Endothelial cell of umbilical vein (primary cell): ENCODE measurements around the gene RUNX2. TPM values are rescaled to one million over a fixed set of nuclear protein-coding genes. Genes with fewer than 3 reads are reported as not detected.

ENCODE experiments used
- BruUV-seq: library from RNA; stranded (reverse); fragments of 400-500 nt; replicated peaks from 2 replicates; lab custom pipeline; 2021; lab: Mats Ljungman, UMichigan
- CTCF ChIA-PET: fragments of 300-600, 350-600 bp; sonication (Branson Sonifier 250); formaldehyde crosslinking; loops from one replicate; lab custom pipeline; 2021; ENCODE audit warnings: antibody characterized with exemption, inconsistent platforms; lab: Charles Lee
- POLR2A ChIA-PET: fragments of 300-600, 350-600 bp; sonication (Branson Sonifier 250); formaldehyde crosslinking; loops from one replicate; lab custom pipeline; 2021; ENCODE audit warnings: antibody characterized with exemption, inconsistent platforms; lab: Charles Lee
- DNase-seq: peaks from one replicate; pipeline ENCODE4 v3.0.0-alpha.2; 2011; ENCODE audit warnings: low read depth, low spot score
- FAIRE-seq: peaks from 2 replicates; lab custom pipeline; 2011; peaks lifted over from hg19 to GRCh38; lab: Jason Lieb, UNC
- H2AFZ ChIP-seq: 2 replicates; pipeline ENCODE4 v1.6.0; 2012; ENCODE audit warnings: low read depth, low read length, control low read depth, inconsistent platforms
- H3K27ac ChIP-seq: 2 replicates; pipeline ENCODE4 v1.5.1; 2011; ENCODE audit warnings: low read depth, mild to moderate bottlenecking, control low read depth, low read length, moderate library complexity; ENCODE audit not compliant: insufficient read depth
- H3K27me3 ChIP-seq, 2 experiments: 2 replicates each; pipeline versions ENCODE4 v1.6.0 to v1.6.1; 2011; ENCODE audit warnings: low read length in 2 of 2, mixed read lengths in 1 of 2; ENCODE audit not compliant: control insufficient read depth in 2 of 2, insufficient read depth in 2 of 2
- H3K36me3 ChIP-seq, 2 experiments: 2 replicates in 1 of 2; 3 replicates in 1 of 2; pipeline ENCODE4 v1.5.1; 2011; ENCODE audit warnings: low read length in 2 of 2, mild to moderate bottlenecking in 1 of 2, moderate library complexity in 1 of 2; ENCODE audit not compliant: control insufficient read depth in 2 of 2, insufficient read depth in 2 of 2; ENCODE audit errors: extremely low read depth in 1 of 2
- H3K4me1 ChIP-seq: 3 replicates; pipeline ENCODE4 v1.5.1; 2011; ENCODE audit warnings: mild to moderate bottlenecking, low read length; ENCODE audit not compliant: control insufficient read depth, insufficient read depth; ENCODE audit errors: extremely low read depth
- H3K4me2 ChIP-seq: 2 replicates; pipeline ENCODE4 v1.6.1; 2011; ENCODE audit warnings: low read length, control low read depth, mixed read lengths; ENCODE audit not compliant: insufficient read depth
- H3K4me3 ChIP-seq, 3 experiments: fragments of 200-600 bp in 1 of 3; sonication (generic), shearing (Covaris generic) in 1 of 3; replicated peaks in 1 of 3; 2 replicates each; pipeline ENCODE4 v1.5.1; 2011 to 2016; ENCODE audit warnings: control low read depth in 3 of 3, low read length in 3 of 3, mild to moderate bottlenecking in 2 of 3, inconsistent platforms in 1 of 3, low read depth in 1 of 3, moderate library complexity in 1 of 3; ENCODE audit not compliant: insufficient read depth in 1 of 3
- H3K79me2 ChIP-seq: 2 replicates; pipeline ENCODE4 v1.6.0; 2012; ENCODE audit warnings: low read length, inconsistent platforms; ENCODE audit not compliant: control insufficient read depth, insufficient read depth
- H3K9ac ChIP-seq: replicated peaks from 2 replicates; pipeline ENCODE3; 2011; ENCODE audit warnings: low read length, control low read depth; ENCODE audit not compliant: insufficient read depth; ENCODE audit errors: extremely low read depth
- H3K9me1 ChIP-seq: replicated peaks from 3 replicates; pipeline ENCODE4 v1.6.0; 2011; ENCODE audit warnings: mild to moderate bottlenecking, low read length; ENCODE audit not compliant: control insufficient read depth, insufficient read depth; ENCODE audit errors: extremely low read depth
- H3K9me3 ChIP-seq: replicated peaks from 2 replicates; pipeline ENCODE4 v1.5.1; 2012; ENCODE audit warnings: low read length, inconsistent platforms; ENCODE audit not compliant: control insufficient read depth, insufficient read depth
- H4K20me1 ChIP-seq: replicated peaks from 2 replicates; pipeline ENCODE3; 2011; ENCODE audit warnings: mild to moderate bottlenecking, low read length; ENCODE audit not compliant: control insufficient read depth, insufficient read depth; ENCODE audit errors: extremely low read depth
- EZH2 ChIP-seq: IDR thresholded peaks from 2 replicates; pipeline ENCODE4 v1.6.1; 2012; ENCODE audit warnings: borderline replicate concordance, low read depth, mild to moderate bottlenecking, moderate library complexity, low read length, inconsistent platforms; ENCODE audit not compliant: severe bottlenecking
- JUN ChIP-seq: IDR thresholded peaks from 2 replicates; pipeline ENCODE4 v1.6.1; 2011; ENCODE audit warnings: borderline replicate concordance, low read depth; ENCODE audit not compliant: insufficient read length, insufficient read depth
- MYC ChIP-seq: IDR thresholded peaks from one replicate; pipeline ENCODE4 v1.6.1; 2011; ENCODE audit warnings: mild to moderate bottlenecking, low read depth, low read length
- dilution Hi-C: fragments of 300-500 bp; cut with MboI; formaldehyde crosslinking; loops from one replicate; pipeline ENCODE4 v1.15.0; 2019; ENCODE audit warnings: low sequenced_read_pairs; ENCODE audit not compliant: extremely low pct_ligation_motif_present
- intact Hi-C: fragments of 100-400 bp; cut with micrococcal nuclease; formaldehyde crosslinking; loops from one replicate; pipeline ENCODE4 v1.10.0; 2022
- polyA plus RNA-seq, 4 experiments: library from polyadenylated mRNA; depleted of rRNA in 3 of 4; stranded (reverse) in 3 of 4; unstranded in 1 of 4; fragments of >200 nt; gene quantifications; 2 replicates each; pipeline versions ENCODE4 v1.2.1 to v1.2.3, GENCODE V29; 2011 to 2012; ENCODE audit warnings: missing spikeins in 1 of 4
- total RNA-seq: library from RNA; stranded (reverse); gene quantifications from 2 replicates; pipeline ENCODE4 v1.2.3, GENCODE V29; 2021
- TF ChIP-seq, protein P1 (sequence below), 2 donors: IDR thresholded peaks; 1 replicate in 1 of 2; 2 replicates in 1 of 2; pipeline ENCODE4 v1.5.1; 2011; ENCODE audit warnings: low read length in 2 of 2, mild to moderate bottlenecking in 2 of 2, moderate library complexity in 2 of 2, control low read depth in 1 of 2, inconsistent platforms in 1 of 2, low read depth in 1 of 2; ENCODE audit not compliant: insufficient read depth in 1 of 2; ENCODE audit errors: extremely low read depth in 1 of 2

The RUNX2 gene
- total and polyA plus RNA-seq, 2 donors (not counting 3 experiments of a cell fraction or from before 2014, with no cell fraction given), result 0.06 TPM; not detected in 1

DNA sequence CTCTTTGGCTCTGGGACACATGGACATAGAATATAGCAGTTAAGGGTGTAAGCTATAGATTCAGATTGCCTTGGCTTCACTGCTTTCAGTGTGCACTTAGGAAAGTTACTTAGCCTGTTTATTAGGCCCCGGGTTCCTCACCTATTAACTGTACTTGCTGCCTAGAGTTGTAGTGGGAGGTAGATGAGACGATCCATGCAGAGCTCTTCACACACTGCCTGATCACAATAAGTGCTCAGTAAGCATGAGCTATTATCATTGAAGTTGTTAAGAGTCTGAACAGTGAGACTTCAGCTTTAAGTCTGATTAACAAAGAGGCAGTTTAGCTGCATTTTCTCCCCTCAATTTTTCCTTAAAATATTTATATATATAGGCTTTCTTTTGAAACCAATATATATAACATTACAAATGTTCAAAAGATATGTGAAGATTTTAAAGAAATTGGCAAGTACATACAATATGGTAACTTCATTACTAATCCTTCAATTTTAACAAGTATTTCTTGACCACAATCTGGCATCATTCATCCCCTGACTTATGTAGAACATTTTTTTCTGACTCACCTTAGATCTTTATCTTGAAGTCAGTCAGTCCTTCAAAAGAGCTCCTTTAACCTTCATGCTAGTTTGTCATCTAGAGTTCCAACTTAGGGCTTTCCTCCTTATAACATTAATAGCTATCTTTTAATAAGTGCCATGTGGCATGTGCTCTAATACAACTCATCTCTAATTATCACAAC is 70.1 kb downstream of the RUNX2 start:
- FAIRE-seq, result no peak
- no peak overlapping the region for H3K27ac ChIP-seq
- H3K4me2 ChIP-seq, result no peak overlapping the region
- H3K36me3 ChIP-seq, result no peaks in the 10 kb centered on the region
- no TSS peak for BruUV-seq
- dilution Hi-C loops, result no loop called here
- no peaks in the 10 kb centered on the region for H3K79me2 ChIP-seq
- no peak for TF ChIP-seq JUN
- TF ChIP-seq, protein P1, sequence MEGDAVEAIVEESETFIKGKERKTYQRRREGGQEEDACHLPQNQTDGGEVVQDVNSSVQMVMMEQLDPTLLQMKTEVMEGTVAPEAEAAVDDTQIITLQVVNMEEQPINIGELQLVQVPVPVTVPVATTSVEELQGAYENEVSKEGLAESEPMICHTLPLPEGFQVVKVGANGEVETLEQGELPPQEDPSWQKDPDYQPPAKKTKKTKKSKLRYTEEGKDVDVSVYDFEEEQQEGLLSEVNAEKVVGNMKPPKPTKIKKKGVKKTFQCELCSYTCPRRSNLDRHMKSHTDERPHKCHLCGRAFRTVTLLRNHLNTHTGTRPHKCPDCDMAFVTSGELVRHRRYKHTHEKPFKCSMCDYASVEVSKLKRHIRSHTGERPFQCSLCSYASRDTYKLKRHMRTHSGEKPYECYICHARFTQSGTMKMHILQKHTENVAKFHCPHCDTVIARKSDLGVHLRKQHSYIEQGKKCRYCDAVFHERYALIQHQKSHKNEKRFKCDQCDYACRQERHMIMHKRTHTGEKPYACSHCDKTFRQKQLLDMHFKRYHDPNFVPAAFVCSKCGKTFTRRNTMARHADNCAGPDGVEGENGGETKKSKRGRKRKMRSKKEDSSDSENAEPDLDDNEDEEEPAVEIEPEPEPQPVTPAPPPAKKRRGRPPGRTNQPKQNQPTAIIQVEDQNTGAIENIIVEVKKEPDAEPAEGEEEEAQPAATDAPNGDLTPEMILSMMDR (IDR thresholded peaks at IDR 0.05; ENCODE audit: extremely low read depth in 1 of 2, insufficient read depth in 1 of 2, low read depth in 1 of 2, low read length in 2 of 2), result no peak
- TF ChIP-seq EZH2, result no peak
- TF ChIP-seq MYC, result no peak
- intact Hi-C loops, result no loop called here
- H3K4me3 ChIP-seq, result no peak overlapping the region
- ChIA-PET POLR2A (interaction anchor here (0.7 kb wide), 1 partner anchor 683 kb away, joined by 8 read pairs; no protein-coding TSS in a partner anchor), CTCF (interaction anchor here (1.2 to 1.4 kb wide), 4 partner anchors 14 to 742 kb away, joined by 3 to 4 read pairs (median 4); partner anchors contain the start of gene SUPT3H)
- no peak overlapping the region for H2AFZ ChIP-seq
- no peak for DNase-seq
- no peak overlapping the region for H3K9ac ChIP-seq
- H3K4me1 ChIP-seq, result no peaks in the 10 kb centered on the region
- H3K9me3 ChIP-seq, result no peaks in the 10 kb centered on the region
- H3K9me1 ChIP-seq, result no peaks in the 10 kb centered on the region
- no peaks in the 10 kb centered on the region for H4K20me1 ChIP-seq
- peaks cover 1 to 12% of the 10 kb centered on the region in 2 experiments for H3K27me3 ChIP-seq
